ENCODE data around the gene DAAM1. TPM values are rescaled to one million over a fixed set of nuclear protein-coding genes. Genes with fewer than 3 reads are reported as not detected.

Gene DAAM1
- total RNA-seq, 2 experiments from 2014 or later = 30.1 to 72.8 TPM

- no TSS peak for BruUV-seq (replicated peaks)
- intact Hi-C loops (cut with micrococcal nuclease; ENCODE audit: unreplicated experiment) = no loop called here
- Histone ChIP-seq H3K4me2 (ENCODE audit: low read length) (no peak overlapping the region), H4K20me1 (ENCODE audit: insufficient read depth, low read length) (no peaks in the 10 kb centered on the region), H3K4me3 (ENCODE audit: low read depth, low read length, poor library complexity, severe bottlenecking) (no peak overlapping the region), H3K9me2 (ENCODE audit: insufficient read depth, low read length) (no peaks in the 10 kb centered on the region), H3K27ac (ENCODE audit: low read depth, low read length, poor library complexity, severe bottlenecking) (no peak overlapping the region), H2AFZ (ENCODE audit: low read length) (no peak overlapping the region), H3K36me3 (ENCODE audit: insufficient read depth, low read length) (no peaks in the 10 kb centered on the region), H3K79me2 (ENCODE audit: insufficient read depth, low read depth, low read length) (no peaks in the 10 kb centered on the region), H3K9me3 (ENCODE audit: low read length) (peaks cover 7% of the 10 kb centered on the region; the same call in 1 of the 2 replicates), H3K4me1 (ENCODE audit: insufficient read depth, low read length, poor library complexity, severe bottlenecking) (no peaks in the 10 kb centered on the region)
- TF ChIP-seq EZH2phosphoT487 (IDR thresholded peaks at IDR 0.05; ENCODE audit: borderline replicate concordance, low read depth, low read length) = no peak
- no peak for TF ChIP-seq CTCF (conservative IDR thresholded peaks at IDR 0.05; ENCODE audit: low read length)
- ChIA-PET CTCF (ENCODE audit: unreplicated experiment) (no interaction called here), POLR2A (interaction anchor here (1.3 kb wide), 1 partner anchor 18 kb away, joined by 3 read pairs; no protein-coding TSS in a partner anchor)
- DNase-seq (ENCODE audit: low spot score) = no peak
Observed at GRCh38 chr14:59166258-59166657, 22.2 kb upstream of the DAAM1 start.

GRCh38 chr14:59175404-59175803 lies 13.1 kb upstream of the DAAM1 start:
- H3K36me3 ChIP-seq (ENCODE audit: insufficient read depth, low read length) = no peaks in the 10 kb centered on the region
- BruUV-seq (replicated peaks) = no TSS peak
- peaks cover 4% of the 10 kb centered on the region; the same call in 1 of the 2 replicates for H3K9me3 ChIP-seq (ENCODE audit: low read length)
- no peaks in the 10 kb centered on the region for H3K9me2 ChIP-seq (ENCODE audit: insufficient read depth, low read length)
- TF ChIP-seq CTCF (conservative IDR thresholded peaks at IDR 0.05; ENCODE audit: low read length) (no peak), EZH2phosphoT487 (IDR thresholded peaks at IDR 0.05; ENCODE audit: borderline replicate concordance, low read depth, low read length) (no peak)
- no peaks in the 10 kb centered on the region for H4K20me1 ChIP-seq (ENCODE audit: insufficient read depth, low read length)
- H3K4me1 ChIP-seq (ENCODE audit: insufficient read depth, low read length, poor library complexity, severe bottlenecking) = peaks cover 20% of the 10 kb centered on the region
- H3K4me3 ChIP-seq (ENCODE audit: low read depth, low read length, poor library complexity, severe bottlenecking) = peak overlapping the region; percentile 34
- ChIA-PET POLR2A (interaction anchor here (1.0 to 2.0 kb wide), 2 partner anchors 9 to 14 kb away, joined by 4 to 5 read pairs; no protein-coding TSS in a partner anchor), CTCF (ENCODE audit: unreplicated experiment) (no interaction called here)
- intact Hi-C loops (cut with micrococcal nuclease; ENCODE audit: unreplicated experiment) = no loop called here
- peak overlapping the region; percentile 78 for H3K27ac ChIP-seq (ENCODE audit: low read depth, low read length, poor library complexity, severe bottlenecking)
- no peaks in the 10 kb centered on the region for H3K79me2 ChIP-seq (ENCODE audit: insufficient read depth, low read depth, low read length)
- H2AFZ ChIP-seq (ENCODE audit: low read length) = peak overlapping the region; percentile 95
- DNase-seq (ENCODE audit: low spot score) = peak; percentile 67
- H3K4me2 ChIP-seq (ENCODE audit: low read length) = peak overlapping the region; percentile 64

GRCh38 chr14:59176765-59177164 lies 11.7 kb upstream of the DAAM1 start:
- ChIA-PET POLR2A (interaction anchor here (0.6 to 2.0 kb wide), 4 partner anchors 8 to 1908 kb away, joined by 3 to 6 read pairs (median 4); no protein-coding TSS in a partner anchor), CTCF (ENCODE audit: unreplicated experiment) (interaction anchor here (0.7 kb wide), 1 partner anchor 10 kb away, joined by 3 read pairs; no protein-coding TSS in a partner anchor)
- Histone ChIP-seq H4K20me1 (ENCODE audit: insufficient read depth, low read length) (no peaks in the 10 kb centered on the region), H3K9me2 (ENCODE audit: insufficient read depth, low read length) (no peaks in the 10 kb centered on the region), H3K36me3 (ENCODE audit: insufficient read depth, low read length) (no peaks in the 10 kb centered on the region), H2AFZ (ENCODE audit: low read length) (no peak overlapping the region), H3K27ac (ENCODE audit: low read depth, low read length, poor library complexity, severe bottlenecking) (no peak overlapping the region), H3K4me1 (ENCODE audit: insufficient read depth, low read length, poor library complexity, severe bottlenecking) (peaks cover 20% of the 10 kb centered on the region), H3K79me2 (ENCODE audit: insufficient read depth, low read depth, low read length) (no peaks in the 10 kb centered on the region), H3K4me2 (ENCODE audit: low read length) (no peak overlapping the region), H3K4me3 (ENCODE audit: low read depth, low read length, poor library complexity, severe bottlenecking) (no peak overlapping the region), H3K9me3 (ENCODE audit: low read length) (no peaks in the 10 kb centered on the region)
- DNase-seq (ENCODE audit: low spot score) = no peak
- intact Hi-C loops (cut with micrococcal nuclease; ENCODE audit: unreplicated experiment) = no loop called here
- TF ChIP-seq EZH2phosphoT487 (IDR thresholded peaks at IDR 0.05; ENCODE audit: borderline replicate concordance, low read depth, low read length) = no peak
- no peak for TF ChIP-seq CTCF (conservative IDR thresholded peaks at IDR 0.05; ENCODE audit: low read length)
- no TSS peak for BruUV-seq (replicated peaks)

Measured in OCI-LY7 (cell line).